GM10847 (cell line): ENCODE results near the gene CDHR5.

Source experiments
- POLR2A ChIP-seq: IDR thresholded peaks from 2 replicates; pipeline ENCODE4 v1.6.1; 2011; ENCODE audit not compliant: insufficient read length; ENCODE audit errors: extremely low read depth

CDHR5 gene

GRCh38 chr11:571802-572185, 53.0 kb downstream of the CDHR5 start:
- no peak for TF ChIP-seq POLR2A

GRCh38 chr11:569158-569885, 55.4 kb downstream of the CDHR5 start:
- TF ChIP-seq POLR2A: no peak

GRCh38 chr11:568306-569157, 56.2 kb downstream of the CDHR5 start:
- TF ChIP-seq POLR2A: peak; percentile 61

- no peak for TF ChIP-seq POLR2A
These were observed 57.0 kb downstream of the CDHR5 start for GRCh38 chr11:567629-568292.

- no peak for TF ChIP-seq POLR2A
These were observed 57.6 kb downstream of the CDHR5 start for GRCh38 chr11:567011-567628.
